A673 (cell line): ENCODE data around the gene THOC5. TPM values are rescaled to one million over a fixed set of nuclear protein-coding genes. Genes with fewer than 3 reads are reported as not detected.

Experiments used
- BruUV-seq: library from RNA; stranded (reverse); fragments of 400-500 nt; replicated peaks from 2 replicates; lab custom pipeline; 2021; lab: Mats Ljungman, UMichigan
- CTCF ChIA-PET: fragments of 300-600 bp; sonication (Branson Sonifier 250); formaldehyde crosslinking; loops from one replicate; lab custom pipeline; 2022; ENCODE audit warnings: antibody characterized with exemption; lab: Charles Lee
- POLR2A ChIA-PET: fragments of 300-600 bp; sonication (Branson Sonifier 250); formaldehyde crosslinking; loops from one replicate; lab custom pipeline; 2022; ENCODE audit warnings: antibody characterized with exemption; ENCODE audit not compliant: low non-redundant PET; lab: Charles Lee
- DNase-seq: peaks from one replicate; pipeline ENCODE4 v3.0.0-alpha.2; 2015; ENCODE audit warnings: low spot score
- H3K27ac ChIP-seq: fragments of 200-600 bp; sonication (generic); 2 replicates; pipeline ENCODE4 v1.5.1; 2016; ENCODE audit warnings: mixed run types, low read depth, mild to moderate bottlenecking, mixed read lengths, antibody characterized with exemption, low read length; ENCODE audit not compliant: poor library complexity, severe bottlenecking
- H3K27me3 ChIP-seq: fragments of 200-600 bp; sonication (generic); replicated peaks from 2 replicates; pipeline ENCODE4 v1.6.1; 2017; ENCODE audit warnings: mixed run types, low read depth, mild to moderate bottlenecking, mixed read lengths, antibody characterized with exemption, low read length; ENCODE audit not compliant: insufficient read depth, poor library complexity
- H3K36me3 ChIP-seq: fragments of 200-600 bp; sonication (generic); 2 replicates; pipeline ENCODE4 v1.6.1; 2016; ENCODE audit warnings: mixed run types, mild to moderate bottlenecking, mixed read lengths, antibody characterized with exemption, low read length; ENCODE audit not compliant: insufficient read depth, poor library complexity, severe bottlenecking
- H3K4me1 ChIP-seq: fragments of 200-600 bp; sonication (generic); 2 replicates; pipeline ENCODE4 v1.6.1; 2017; ENCODE audit warnings: mixed run types, mild to moderate bottlenecking, mixed read lengths, antibody characterized with exemption, low read length; ENCODE audit not compliant: insufficient read depth, poor library complexity, severe bottlenecking
- H3K4me3 ChIP-seq: fragments of 200-600 bp; sonication (generic); 2 replicates; pipeline ENCODE4 v1.5.1; 2016; ENCODE audit warnings: low read depth, mixed run types, mild to moderate bottlenecking, mixed read lengths, low read length; ENCODE audit not compliant: poor library complexity, severe bottlenecking
- H3K9me3 ChIP-seq: fragments of 200-600 bp; sonication (generic); 2 replicates; pipeline ENCODE4 v1.6.1; 2016; ENCODE audit warnings: mixed run types, low read depth, mild to moderate bottlenecking, mixed read lengths, antibody characterized with exemption, low read length; ENCODE audit not compliant: poor library complexity, severe bottlenecking
- EZH2 ChIP-seq: fragments of 200-600 bp; sonication (generic); IDR thresholded peaks from 2 replicates; pipeline ENCODE4 v1.6.1; 2017; ENCODE audit warnings: borderline replicate concordance, low read depth, mild to moderate bottlenecking, mixed read lengths, antibody characterized with exemption, low read length; ENCODE audit not compliant: poor library complexity, severe bottlenecking
- intact Hi-C: fragments of 100-400 bp; cut with micrococcal nuclease; formaldehyde crosslinking; loops from one replicate; pipeline ENCODE4 v1.10.0; 2022; ENCODE audit not compliant: unreplicated experiment
- total RNA-seq: library from RNA; stranded (reverse); gene quantifications from 2 replicates; pipeline ENCODE4 v1.2.3, GENCODE V29; 2021
- TF ChIP-seq, protein P1 (sequence below): fragments of 300-800, 200-600 bp; sonication (generic); conservative IDR thresholded peaks from 2 replicates; pipeline ENCODE4 v1.5.1; 2017; ENCODE audit warnings: low read depth, mild to moderate bottlenecking, antibody characterized with exemption, low read length, moderate library complexity, mixed read lengths

The THOC5 gene
- total RNA-seq, 1 experiment from 2014 or later, result 101 TPM

- ChIA-PET POLR2A (no interaction called here), CTCF (no interaction called here)
- H3K4me1 ChIP-seq, result no peaks in the 10 kb centered on the region
- TF ChIP-seq, protein P1, sequence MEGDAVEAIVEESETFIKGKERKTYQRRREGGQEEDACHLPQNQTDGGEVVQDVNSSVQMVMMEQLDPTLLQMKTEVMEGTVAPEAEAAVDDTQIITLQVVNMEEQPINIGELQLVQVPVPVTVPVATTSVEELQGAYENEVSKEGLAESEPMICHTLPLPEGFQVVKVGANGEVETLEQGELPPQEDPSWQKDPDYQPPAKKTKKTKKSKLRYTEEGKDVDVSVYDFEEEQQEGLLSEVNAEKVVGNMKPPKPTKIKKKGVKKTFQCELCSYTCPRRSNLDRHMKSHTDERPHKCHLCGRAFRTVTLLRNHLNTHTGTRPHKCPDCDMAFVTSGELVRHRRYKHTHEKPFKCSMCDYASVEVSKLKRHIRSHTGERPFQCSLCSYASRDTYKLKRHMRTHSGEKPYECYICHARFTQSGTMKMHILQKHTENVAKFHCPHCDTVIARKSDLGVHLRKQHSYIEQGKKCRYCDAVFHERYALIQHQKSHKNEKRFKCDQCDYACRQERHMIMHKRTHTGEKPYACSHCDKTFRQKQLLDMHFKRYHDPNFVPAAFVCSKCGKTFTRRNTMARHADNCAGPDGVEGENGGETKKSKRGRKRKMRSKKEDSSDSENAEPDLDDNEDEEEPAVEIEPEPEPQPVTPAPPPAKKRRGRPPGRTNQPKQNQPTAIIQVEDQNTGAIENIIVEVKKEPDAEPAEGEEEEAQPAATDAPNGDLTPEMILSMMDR, result no peak
- TF ChIP-seq EZH2, result no peak
- peaks cover 22% of the 10 kb centered on the region for H3K27me3 ChIP-seq
- no peak overlapping the region for H3K27ac ChIP-seq
- H3K36me3 ChIP-seq, result no peaks in the 10 kb centered on the region
- H3K9me3 ChIP-seq, result no peaks in the 10 kb centered on the region
- BruUV-seq, result no TSS peak
- intact Hi-C loops, result no loop called here
- no peak for DNase-seq
- no peak overlapping the region for H3K4me3 ChIP-seq
Measured at GRCh38 chr22:29484642-29485041, 68.9 kb downstream of the THOC5 start.

DNA sequence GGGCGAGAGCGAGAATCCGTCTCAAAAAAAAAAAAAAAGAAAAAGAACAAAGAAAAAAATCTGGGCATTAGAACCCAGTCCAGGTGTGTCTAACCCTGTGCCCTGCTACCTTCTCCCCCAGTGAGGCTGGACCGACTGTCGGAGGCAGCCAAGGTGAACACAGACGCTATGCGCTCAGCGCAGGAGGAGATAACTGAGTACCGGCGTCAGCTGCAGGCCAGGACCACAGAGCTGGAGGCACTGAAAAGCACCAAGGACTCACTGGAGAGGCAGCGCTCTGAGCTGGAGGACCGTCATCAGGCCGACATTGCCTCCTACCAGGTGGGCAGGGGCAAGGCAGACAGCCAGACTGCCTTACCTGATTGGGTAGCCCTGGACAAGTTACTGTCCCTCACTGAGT lies 70.3 kb downstream of the THOC5 start:
- Histone ChIP-seq H3K4me1 (peaks cover 1% of the 10 kb centered on the region), H3K27ac (no peak overlapping the region), H3K9me3 (no peaks in the 10 kb centered on the region), H3K27me3 (peaks cover 33% of the 10 kb centered on the region), H3K36me3 (no peaks in the 10 kb centered on the region), H3K4me3 (no peak overlapping the region)
- intact Hi-C loops, result no loop called here
- no peak for TF ChIP-seq EZH2
- TF ChIP-seq, protein P1, result no peak
- no TSS peak for BruUV-seq
- DNase-seq, result no peak
- CTCF ChIA-PET, result no interaction called here
- POLR2A ChIA-PET, result no interaction called here

GRCh38 chr22:29482726-29483125 lies 70.8 kb downstream of the THOC5 start:
- Histone ChIP-seq H3K27me3 (peaks cover 33% of the 10 kb centered on the region), H3K4me3 (no peak overlapping the region), H3K9me3 (no peaks in the 10 kb centered on the region), H3K27ac (no peak overlapping the region), H3K4me1 (peaks cover 7% of the 10 kb centered on the region), H3K36me3 (no peaks in the 10 kb centered on the region)
- CTCF ChIA-PET, result no interaction called here
- no peak for DNase-seq
- BruUV-seq, result no TSS peak
- POLR2A ChIA-PET, result no interaction called here
- intact Hi-C loops, result no loop called here
- TF ChIP-seq, protein P1, result no peak
- no peak for TF ChIP-seq EZH2
